GM21825 (cell line): ENCODE data around the gene PMAIP1.

Experiments used
- ATAC-seq: cut with Tn5 transposase; IDR thresholded peaks from one replicate; pipeline ENCODE4 v1.9.1; 2021; ENCODE audit warnings: mild to moderate bottlenecking, moderate library complexity; ENCODE audit not compliant: unreplicated experiment

Gene PMAIP1

DNA sequence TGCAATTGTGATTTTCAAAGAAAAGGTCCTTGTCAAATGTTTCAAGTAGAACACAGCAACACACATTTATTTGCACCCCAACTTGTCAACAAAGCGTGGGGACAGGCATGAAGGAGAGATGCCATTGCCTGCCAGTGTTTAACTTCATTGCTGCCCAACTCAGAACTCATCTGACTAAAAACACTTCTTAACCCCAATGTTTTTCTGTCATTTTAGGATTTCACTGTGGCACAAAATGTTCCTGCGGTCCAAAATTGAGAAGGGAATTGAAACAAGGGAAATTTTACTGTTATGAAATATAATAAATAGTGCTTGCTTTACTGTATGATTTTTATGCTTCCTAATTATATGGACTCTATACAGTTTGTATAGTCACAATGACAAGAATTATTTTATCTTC lies 45.7 kb downstream of the PMAIP1 start:
- ATAC-seq = no peak

DNA sequence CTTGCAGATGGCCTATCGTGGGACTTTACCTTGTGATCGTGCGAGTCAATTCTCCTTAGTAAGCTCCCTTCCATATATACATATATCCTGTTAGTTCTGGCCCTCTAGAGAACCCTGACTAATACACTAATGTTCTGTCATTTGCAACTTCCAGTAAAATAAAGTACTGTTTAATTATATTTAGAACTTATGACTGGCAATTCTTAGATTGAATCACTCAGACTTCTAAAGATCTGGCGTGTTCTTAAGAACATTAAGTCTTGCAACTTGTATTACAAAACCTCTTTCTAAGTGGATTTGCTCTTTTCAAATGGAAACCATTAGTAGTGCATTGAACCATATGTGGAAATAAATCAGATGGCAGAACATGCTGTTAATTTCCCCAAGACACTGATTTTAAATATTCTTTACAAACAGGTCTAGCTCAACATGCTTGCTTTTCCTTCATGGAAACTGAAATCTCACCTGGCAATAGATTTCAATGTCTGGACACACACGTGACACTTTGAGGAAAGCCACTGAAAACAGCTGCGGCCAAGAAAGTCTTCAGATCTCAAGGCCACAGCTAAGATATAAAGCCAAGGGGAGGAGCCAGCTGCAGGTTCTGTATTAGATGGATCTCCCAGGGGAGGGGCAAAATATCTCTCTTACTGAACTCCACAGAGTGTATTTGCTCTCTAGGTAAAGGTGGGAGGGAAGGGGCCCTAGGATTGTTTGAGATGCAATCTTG lies 50.6 kb downstream of the PMAIP1 start:
- peak; percentile 51 for ATAC-seq

DNA sequence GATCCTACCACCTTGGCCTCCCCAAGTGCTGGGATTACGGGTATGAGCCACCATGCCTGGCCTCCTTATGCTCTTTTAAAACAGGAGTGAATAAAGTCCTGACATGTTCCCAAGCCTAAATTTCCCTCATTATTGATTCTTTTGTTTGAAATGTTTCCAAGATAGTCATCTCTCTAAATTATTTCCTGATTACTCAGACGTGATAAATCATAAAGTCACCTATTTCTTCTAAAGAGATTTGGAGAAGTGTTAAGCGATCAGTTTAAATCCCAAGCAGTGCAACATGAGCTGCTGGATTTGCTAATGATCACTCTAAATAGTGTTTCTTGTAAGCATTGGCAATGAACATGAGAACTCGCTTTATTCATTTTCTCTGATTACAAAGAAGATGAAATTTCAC lies 51.8 kb downstream of the PMAIP1 start:
- no peak for ATAC-seq

DNA sequence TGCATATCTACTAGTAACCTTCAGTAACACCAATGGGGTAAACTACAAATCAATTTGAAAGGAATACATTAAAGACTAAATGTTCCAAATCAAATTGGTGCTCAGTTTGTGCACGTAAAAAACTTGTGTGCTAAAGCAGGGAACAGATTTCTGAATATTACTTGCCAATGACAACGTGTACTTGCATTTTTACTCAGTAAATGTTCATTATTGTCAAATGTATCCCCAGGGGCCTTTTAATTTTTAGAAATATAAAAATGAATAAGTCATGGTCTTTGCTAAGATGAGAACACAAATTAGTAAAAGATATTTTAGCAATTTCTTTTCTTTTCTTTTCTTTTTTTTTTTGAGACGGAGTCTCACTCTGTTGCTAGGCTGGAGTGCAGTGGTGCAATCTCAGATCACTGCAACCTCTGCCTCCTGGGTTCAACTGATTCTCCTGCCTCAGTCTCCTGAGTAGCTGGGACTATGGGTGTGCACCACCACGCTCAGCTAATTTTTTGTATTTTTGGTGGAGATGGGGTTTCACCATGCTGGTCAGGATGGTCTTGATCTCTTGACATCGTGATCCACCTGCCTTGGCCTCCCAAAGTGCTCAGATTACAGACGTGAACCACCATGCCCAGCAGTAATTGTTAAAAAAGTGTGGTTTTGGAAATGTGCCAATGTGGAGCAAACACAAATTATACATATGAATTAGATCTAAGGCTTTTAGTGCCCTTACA lies 52.6 kb downstream of the PMAIP1 start:
- ATAC-seq = no peak
